HG03039 (cell line): ENCODE measurements around the gene KIFAP3.
"Not testable (repeated sequence)": the region's sequence is repeated elsewhere in the genome, so short reads cannot be mapped to it uniquely, and the experiment has no call there.

Experiments
- ATAC-seq: cut with Tn5 transposase; IDR thresholded peaks from one replicate; pipeline ENCODE4 v1.9.1; 2021; ENCODE audit warnings: mild to moderate bottlenecking, moderate library complexity; ENCODE audit not compliant: unreplicated experiment

KIFAP3 gene

DNA sequence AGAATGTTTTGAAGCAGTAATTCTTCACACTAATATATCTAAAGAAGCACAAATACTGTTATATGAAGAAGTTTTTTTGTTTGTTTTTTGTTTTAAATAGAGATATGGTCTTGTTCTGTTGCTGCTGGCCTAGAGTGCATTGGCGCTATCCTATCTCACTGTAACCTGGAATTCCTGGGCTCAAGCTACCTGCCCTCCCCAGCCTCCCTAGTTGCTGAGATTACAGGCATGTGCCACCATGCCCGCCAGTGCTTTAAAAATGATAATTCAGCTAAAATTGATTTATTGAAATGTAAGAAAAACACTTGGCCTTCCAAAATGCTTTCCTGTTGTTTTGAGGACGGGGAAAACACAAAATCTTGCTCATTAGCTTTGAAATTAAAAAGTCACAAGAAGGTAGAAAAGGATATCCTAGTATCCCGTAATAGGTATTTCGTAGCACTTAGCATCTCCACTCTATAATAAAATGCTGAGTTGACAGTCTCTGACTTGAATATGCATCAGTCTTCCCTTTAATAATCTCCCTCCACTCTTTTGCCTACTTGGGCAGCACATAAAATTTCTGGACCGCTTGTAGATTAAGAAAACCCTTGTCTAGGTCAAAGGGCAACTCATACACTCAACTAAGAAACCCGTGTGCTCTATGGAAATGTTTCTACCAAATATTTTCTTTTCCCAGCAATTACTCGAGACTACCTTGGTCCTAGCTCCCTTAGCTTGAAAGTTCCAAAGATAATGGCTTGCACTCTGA is 182.1 kb downstream of the KIFAP3 start:
- no peak for ATAC-seq

DNA sequence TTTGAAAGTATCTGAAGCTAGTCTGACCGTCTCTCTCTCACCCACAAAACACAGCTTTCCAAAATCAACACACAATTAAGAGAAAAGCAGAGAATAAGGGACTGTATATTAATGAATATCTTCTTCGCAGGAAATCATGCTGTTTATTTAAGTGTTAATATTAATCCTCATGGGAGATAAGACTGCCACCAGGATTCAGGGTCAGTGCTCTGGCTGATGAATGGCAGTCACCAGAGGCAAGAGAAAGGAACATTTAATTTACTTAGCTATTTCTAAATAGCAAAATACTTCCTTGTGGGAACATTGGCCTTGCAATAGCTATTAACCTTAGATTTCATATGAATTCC is 183.0 kb downstream of the KIFAP3 start:
- no peak for ATAC-seq

DNA sequence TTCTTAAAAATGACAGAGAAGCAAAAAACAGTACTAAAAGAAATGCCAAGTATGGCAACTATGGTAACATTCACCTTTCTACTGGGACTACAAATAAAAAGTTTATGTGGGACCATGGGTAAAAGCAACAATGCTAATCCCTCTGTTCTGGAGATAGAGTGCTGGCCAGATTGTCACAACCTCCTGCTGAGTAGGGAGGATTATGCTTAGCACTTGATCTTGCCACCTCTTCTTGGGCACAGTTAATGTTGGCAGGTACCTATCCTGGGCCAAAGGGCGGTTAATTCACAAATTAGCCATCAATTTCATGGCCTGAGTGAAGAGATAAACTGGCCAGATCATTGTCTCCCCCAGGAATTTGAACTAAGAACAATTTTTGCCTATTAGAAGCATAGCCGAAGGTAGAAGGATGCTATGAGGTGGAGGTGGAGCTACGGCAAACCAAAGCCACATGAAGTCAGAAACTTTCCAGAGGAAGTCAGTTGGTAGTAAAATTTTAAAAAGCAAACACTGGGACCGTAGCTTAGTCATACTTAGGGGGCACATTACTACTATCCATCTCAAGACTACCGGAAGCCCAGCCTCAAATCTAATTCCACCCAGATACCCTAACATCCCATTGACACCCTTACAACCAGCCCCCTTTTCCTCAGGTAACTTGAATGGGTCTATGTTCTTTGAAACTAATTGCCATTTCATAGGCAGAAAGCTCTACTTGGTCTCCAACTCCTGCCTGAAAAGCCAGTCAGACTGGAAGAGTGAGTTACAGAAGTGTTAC is 183.5 kb downstream of the KIFAP3 start:
- no peak for ATAC-seq

DNA sequence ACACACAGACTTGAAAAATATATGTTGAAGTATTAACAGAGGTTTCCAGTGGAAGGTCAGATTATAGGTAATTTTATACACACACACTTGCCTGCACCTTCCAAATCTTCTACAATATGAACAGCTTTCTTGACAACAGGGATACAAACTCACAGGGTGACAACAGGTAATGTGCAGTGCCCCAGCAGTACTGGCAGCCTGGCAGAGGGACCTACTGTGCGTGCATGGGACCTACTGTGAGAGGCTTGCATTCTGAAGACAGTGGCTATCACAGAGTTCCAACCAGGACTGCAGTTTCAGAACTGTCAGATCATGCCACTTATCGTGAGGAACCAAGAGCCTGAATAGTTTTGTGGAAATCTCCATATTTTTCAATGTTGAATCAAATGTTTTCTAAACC is 184.6 kb downstream of the KIFAP3 start:
- ATAC-seq: no peak

DNA sequence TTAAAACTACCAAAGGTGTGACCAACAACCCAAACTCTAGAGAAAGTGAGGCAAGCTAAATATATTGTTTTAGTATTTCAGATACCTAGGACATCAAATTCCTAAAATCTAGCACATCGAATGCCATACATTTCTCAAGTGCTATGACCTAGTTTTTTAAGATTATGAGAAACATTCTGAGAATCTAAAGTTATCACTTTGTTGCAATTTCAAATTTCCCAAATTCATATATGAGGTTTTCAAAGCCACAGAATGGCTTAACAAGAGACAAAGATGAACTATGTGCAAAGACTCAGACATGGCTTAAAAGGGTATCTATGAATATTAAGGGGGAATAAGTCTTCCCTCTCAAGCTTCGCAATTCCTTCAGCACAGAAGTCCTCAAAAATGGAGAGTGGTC is 187.6 kb downstream of the KIFAP3 start:
- no peak for ATAC-seq

DNA sequence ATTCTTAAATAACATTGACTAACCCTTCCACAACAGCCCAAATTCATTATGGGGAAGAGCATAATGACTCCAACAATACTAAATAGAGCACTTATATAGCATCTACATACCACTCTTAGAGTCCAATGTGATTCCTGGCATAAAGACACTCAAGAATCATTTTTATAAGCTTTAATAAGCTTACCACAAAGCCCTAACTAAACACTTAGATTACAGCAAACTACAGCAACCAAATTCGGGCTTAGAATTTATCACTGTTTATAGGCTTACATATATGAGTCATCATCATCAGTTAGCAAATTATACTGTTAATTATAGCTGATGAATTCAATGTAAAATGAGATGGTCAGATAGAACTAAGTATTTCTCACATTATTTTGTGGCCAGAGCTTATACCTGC is 188.1 kb downstream of the KIFAP3 start:
- ATAC-seq: no peak

DNA sequence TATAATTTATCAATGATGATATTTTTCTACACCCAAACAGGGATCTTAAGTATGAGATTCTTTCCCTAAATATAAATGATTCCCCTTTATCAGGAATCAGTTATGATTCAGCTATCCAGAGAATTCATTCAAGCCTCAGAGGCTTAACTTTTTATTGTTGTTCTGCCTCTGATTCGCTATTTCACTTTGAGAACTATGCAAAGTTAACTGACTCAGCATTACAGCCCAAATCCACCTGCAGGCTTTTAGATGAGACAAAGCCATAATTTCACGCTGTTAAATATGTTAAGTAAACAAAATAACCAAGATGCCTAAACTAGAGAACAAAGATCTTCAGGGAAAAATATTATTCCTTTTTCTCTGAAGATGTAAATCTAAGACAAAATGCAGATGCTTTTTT is 189.3 kb downstream of the KIFAP3 start:
- no peak for ATAC-seq

DNA sequence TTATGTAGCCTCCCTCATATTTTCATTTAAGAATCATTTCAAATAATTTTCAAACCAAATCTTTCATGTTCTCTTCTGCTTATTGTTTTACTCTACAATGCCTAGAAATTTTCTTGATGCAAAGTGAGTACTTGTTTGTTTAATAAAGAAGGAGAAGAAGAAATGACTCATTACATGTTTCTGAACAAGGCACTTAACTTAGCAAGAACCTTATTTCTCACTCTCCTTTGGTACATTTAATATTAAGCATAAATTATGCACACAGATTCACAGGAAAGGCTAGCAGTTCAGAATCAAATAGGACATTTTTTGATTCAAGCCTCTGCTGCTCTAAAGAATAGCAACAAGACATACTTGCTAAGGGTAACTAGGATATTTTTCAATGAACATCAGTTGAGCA is 189.9 kb downstream of the KIFAP3 start:
- no peak for ATAC-seq

DNA sequence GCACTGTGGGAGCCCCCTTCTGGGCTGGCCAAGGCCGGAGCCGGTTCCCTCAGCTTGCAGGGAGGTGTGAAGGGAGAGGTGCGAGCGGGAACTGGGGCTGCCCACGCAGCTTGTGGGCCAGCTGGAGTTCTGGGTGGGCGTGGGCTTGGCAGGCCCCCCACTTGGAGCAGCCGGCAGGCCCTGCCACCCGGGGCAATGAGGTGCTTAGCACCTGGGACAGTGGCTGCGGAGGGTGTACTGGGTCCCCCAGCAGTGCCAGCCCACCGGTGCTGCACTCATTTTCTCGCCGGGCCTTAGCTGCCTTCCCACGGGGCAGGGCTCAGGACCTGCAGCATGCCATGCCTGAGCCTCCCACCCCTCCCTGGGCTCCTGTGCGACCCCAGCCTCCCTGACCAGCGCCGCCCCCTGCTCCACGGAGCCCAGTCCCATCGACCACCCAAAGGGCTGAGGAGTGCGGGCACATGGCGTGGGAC is 192.4 kb downstream of the KIFAP3 start:
- no peak for ATAC-seq

DNA sequence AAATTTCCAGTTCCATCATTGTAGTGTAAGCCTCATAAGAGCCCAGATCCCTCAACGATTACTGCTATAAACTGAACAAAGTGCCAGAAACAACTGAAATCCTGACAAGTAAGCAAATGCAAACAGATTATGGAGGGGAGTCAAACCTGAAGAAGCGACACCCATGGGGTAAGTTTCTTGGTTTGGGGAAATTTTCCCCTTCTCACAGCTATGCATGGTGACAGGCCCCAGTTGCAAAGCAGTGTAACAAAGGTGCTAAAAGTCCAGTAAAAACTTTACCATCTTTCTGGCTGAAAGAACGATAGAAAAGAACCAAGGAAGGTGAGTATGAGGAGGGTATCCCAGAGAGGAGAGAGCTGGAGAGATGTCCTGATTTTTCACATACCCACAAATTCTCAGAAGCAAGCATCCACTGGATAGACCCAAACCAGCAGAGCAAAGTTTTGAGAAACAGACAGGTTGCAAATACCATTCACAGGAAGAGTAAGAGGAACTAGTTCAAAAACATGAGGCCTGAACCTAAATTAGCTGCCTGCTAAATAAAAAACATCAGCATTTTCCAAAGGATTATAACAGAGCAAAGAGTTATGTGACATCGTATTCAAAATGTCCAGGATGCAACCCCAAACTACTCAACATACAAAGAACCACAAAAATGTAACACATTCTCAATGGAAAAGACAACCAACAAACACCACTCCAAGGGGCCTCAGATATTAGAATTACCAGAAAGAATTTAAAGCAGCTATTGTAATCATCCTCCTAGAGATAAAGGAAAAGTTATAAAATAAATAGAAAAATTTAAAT is 195.3 kb downstream of the KIFAP3 start:
- no peak for ATAC-seq

DNA sequence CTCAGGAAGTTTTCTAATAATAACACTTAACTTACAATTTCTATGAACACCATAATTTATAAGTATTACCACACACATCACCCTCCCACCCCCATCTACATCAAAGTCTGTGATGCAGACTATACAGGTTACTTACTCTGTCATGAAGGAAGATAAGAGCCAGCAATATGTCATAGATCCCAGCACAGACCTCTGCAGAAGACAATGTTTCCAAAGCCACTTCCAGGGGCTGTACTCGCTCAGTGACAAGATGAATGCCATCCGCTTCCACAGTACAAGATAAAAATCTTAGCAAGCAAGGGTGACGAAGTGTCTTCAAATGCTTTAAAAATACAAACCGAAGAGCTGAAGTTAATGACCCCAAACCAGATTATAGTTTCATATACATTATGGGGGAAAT is 196.0 kb downstream of the KIFAP3 start:
- ATAC-seq: no peak

DNA sequence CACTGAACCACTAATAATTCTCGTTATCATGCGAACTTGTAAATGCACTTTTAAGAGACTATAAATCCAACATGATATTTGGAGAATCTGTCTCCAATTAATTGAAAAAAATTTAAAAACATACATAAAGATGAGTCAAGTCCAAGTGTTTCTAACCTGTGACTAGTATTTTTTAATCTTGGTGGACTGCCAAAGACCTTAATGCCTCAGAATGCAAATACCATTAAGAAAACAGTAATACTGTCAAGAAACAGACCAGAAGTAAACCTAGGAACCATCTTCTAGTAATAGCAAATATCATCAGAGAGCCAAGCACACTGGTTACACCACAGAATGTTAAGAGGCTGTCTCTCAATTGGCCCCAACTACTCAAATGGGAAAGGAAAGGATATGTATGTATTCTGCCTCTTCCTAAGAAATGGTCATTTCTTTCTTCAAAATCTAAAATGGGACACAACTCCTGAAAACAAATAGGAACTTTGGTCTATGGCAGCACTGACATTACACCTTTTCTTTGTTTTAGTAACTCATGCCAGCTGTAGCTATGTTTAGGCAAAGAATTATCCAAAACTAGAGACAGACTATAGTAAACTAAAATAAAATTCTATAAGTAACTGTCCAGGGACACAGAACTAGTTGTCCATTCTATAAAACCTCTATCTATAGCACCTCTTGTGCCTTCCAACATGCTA is 196.5 kb downstream of the KIFAP3 start:
- ATAC-seq: no peak

DNA sequence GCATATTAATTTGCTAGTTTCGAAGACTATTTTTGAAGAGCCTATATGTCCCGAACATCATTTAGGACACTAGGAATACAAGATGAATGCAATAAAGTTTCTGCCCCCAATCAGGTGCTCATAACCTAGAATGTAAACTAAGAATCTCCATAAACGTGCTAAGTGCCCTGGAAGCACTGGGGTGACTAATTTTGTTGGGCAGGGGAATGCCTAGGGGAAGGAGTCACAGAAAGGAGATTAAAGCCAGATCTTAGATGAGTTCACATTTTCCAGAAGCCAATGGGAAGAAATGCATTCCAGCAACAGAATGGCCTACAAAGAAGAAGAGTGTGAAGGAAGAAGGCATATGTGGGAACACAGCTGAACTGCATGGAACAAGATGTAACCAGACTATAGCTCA is 200.3 kb downstream of the KIFAP3 start:
- no peak for ATAC-seq

DNA sequence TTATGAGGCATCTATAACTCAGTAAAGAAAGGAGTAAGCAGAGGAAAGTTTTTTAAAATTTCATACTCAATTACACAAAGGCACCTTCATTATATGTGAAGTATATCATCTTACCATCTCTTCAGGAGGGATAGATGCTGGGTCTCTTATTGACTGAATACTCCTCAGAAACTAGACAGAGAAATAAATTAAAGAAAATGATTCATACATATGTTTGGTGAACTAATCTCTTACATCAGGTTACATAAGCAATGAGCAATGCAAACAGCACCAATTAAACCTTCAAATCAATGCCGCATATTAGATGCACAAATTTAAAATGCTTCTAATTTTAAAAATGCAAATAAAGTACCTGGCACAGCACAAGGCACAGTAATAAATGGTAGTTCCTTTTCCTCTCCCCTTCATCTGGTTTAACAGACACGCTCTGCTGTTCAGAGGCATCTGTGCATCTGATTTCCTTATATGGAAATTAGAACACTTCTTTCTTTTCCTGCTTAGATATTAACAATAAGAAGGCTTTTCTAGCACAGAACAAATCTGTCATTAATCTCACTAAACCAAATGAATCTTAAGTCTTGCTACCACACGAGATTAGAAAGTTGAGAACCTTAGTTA is 200.8 kb downstream of the KIFAP3 start:
- ATAC-seq: no peak

DNA sequence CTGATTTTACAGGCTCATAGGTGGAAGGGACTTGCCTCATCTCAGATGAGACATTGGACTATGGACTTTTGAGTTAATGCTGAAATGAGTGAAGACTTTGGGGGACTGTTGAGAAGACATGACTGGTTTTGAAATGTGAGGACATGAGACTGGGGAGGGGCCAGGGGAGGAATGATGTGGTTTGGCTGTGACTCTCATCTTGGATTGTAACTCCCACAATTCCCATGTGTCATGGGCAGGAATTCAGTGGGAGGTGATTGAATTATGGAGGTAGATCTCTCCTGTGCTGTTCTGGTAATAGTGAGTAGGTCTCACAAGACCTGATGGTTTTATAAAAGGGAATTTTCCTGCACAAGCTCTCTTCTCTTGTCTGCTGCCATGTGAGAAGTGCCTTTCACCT is 201.6 kb downstream of the KIFAP3 start:
- no peak for ATAC-seq

DNA sequence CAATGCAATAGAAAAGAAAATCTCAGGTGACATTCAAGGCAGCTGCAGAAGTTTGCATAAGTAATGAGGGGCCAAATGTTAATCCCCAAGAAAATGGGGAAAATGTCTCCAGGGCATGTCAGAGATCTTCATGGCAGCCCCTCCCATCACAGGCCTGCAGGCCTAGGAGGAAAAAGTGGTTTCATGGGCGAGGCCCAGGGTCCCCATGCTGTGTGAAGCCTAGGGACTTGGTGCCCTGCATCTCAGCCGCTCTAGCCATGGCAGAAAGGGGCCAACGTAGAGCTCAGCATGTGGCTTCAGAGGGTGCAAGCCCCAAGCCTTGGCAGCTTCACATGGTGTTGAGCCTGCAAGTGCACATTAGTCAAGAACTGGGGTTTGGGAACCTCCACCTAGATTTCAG is 202.5 kb downstream of the KIFAP3 start:
- ATAC-seq: not testable (repeated sequence)
